HG03095 (cell line): ENCODE measurements around the gene SLC22A6.

ENCODE experiments used
- ATAC-seq: cut with Tn5 transposase; IDR thresholded peaks from one replicate; pipeline ENCODE4 v1.9.1; 2021; ENCODE audit warnings: moderate library complexity; ENCODE audit not compliant: unreplicated experiment

SLC22A6 gene

DNA sequence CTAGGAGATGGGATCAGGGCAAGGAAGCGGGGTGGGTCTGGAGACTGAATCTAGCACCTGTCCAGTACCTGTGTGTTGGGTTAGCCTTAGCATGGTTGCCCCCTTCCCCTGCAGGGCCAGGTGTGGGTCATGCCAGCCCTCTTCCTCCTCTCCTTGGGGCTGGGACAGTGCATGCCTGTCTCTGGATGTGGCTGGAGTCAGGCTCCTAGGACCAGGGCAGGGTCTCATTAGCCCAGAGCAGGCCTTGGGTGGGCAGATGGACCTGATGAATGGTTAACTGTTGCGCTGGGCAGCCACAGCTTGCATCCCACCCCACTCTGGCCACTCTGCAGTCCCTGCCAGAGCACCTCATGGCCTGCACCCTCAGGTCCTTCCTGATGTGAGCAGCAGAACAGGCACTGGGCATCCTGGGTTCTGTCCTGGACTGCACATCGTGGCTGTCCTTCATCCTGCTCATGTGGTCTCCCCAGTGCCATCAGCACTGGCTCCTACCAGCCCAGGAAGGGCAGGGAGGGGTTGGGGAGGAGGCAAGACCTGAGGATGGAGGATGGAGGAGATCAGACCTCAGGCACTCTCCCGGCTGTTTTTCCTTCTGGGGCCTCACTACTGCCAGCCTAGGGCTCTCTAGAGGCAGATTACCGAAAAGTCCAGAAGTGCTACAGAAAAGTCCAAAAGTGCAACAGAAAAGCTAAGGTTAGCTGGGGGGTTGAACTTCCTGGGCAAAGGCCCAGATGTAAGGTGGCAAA, 50.8 kb downstream of the SLC22A6 start:
- no peak for ATAC-seq

DNA sequence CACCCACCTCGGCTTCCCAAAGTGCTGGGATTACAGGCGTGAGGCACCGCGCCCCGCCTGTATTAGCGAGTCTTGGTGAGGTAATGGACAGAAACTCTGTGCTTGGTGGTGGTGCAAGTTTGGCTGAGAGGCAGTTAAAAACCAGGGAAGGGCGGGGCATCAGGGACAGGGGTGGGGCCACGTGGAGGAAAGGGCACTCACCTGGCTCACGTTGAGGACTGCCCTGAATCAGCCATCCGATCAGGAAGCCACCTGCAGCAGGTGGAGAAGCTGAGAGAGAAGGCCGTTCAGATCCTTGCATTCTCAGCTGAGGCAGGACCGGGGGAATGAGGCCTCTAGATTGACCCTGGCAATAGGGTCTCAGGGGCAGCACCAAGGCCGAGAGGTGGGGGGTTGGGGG, 51.5 kb downstream of the SLC22A6 start:
- no peak for ATAC-seq

DNA sequence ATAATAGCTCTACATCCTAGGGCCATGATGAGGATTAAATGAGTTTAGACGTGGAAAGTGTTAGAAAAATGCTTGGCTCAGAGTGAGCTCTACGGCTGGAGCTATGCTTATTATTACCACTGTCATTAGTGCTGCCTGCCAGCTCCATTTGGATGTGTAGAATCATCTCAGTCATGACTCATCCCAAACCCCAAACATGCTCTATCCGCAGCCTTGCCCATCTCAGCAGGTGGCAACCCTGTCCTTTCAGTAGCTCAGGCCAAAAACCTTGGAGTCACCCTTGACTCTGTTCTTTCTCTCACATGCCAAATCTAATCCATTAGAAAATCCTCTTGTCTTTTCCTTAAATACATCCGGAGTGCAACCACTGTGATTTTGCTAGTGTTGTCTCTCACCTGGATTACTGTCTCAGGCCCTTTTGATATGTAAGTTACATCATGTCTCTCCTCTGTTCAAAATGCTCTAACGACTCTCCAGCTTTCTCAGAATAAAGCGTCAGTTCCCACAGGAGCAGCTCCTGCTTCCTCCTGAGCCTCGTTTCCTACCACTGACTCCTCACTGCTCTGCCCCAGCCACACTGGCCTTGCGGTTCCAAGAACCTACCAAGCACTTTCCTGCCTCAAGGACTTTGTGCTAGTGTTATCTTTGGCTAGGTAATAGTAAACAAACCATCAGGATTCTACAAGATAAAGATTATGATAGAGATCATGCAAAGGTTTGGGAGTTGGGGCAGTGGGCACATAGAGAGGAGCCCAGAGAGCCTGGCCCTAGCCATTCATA, 53.1 kb downstream of the SLC22A6 start:
- no peak for ATAC-seq

DNA sequence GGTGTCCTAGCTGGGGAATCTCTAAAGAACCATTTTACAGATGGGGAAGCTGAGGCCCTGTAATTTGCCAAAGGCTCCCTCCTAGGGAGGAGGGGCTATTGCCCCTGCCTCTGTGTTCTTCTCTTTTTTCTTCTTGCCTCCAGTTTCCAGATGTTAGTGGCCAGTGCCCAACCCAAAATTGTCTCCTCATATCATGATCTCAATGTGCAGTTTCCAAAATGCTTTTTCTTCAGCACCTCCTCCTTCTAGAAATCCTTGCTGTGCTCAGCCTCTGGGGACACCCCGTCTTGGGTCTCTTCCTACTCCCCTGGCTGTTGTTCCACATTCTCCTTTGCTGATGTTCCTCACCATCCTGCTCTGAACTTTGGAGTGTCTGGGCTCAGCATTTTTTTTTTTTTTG, 54.1 kb downstream of the SLC22A6 start:
- no peak for ATAC-seq

DNA sequence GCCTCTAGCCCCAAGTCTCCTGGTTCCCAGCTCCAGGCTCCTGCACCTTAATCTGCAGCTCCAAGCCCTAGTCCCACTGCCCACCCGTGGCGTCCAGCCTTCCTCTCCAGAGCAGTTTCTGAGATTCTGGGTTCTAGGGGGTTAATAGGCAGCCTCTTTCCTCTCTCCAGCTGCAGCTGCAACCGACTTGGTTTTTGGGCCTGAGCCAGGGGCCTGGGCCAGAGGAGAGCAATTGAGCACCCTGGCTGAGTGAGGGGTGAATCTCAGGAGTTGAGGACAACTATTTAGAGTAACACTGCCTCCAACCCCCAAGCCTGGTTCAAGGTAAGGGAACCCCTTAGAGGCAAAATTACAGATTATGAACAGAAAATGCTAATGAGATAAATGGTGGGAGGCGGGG, 54.6 kb downstream of the SLC22A6 start:
- ATAC-seq = no peak

DNA sequence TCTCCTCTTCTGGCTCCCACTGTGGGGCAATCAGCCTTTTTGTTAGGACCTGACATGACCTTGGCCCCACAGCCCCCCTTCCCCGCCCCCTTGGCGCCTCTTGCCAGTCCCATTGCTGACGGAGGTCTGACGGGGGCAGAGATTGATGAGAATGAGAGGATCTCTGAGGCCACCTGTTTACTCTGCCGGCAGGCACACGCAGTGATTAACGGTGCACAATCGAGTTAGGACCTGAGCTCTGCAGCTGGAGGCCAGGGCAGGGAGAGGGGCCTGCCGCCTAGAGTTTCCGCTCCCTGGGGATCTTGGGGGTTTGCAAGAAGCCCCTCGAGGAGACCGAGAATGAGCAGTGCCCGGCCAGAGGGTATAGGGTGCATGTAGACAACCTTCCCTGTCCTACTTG, 56.8 kb downstream of the SLC22A6 start:
- no peak for ATAC-seq

DNA sequence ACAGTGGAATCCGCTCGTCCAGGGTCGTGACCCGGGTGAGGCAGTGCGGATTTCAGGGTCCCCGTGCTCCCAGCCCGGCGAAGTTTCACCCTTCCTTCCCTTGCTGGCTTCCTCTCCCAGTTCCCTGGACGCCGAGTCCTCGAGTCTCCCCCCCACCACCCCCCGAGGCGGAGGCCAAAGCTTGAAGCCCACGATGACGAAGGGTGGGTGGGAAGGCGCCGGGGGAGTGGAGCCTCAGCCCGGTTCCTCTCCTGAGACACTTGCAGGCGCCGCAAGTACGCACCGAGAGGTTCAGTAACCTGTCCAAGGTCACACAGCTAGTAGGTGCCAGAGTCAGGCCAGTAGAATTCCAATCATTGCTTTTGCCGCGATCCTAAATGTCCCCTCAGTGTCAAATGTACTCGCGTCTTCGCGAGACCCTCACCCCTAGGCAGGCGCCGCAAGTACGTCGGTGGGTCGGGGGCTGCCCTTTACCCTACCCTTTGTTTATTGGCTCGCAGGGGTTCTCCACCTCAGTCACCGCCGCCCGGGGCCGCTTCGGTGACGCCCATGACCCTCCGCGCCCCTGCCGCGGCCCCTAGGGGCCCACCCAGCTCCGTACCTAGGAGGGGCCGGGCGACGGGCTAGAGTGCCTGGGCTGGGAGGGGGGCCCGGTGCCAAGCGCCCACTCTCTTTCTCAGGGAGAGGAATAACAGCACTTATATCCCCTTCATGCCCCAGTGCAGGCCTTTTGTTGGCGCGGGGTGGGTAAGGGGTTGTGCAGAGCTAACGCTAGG, 57.9 kb downstream of the SLC22A6 start:
- ATAC-seq = no peak
